GM12873 (cell line): ENCODE data around the gene LAMB2.

Source experiments
- CTCF ChIP-seq: IDR thresholded peaks from 2 replicates; pipeline ENCODE4 v1.5.1; 2012; ENCODE audit warnings: low read depth, mild to moderate bottlenecking, moderate library complexity, low read length, control low read depth; ENCODE audit not compliant: insufficient read depth; ENCODE audit errors: missing control alignments

The LAMB2 gene

GRCh38 chr3:49173116-49173791, 40.4 kb upstream of the LAMB2 start:
- TF ChIP-seq CTCF = no peak

- TF ChIP-seq CTCF = no peak
Observed at GRCh38 chr3:49172551-49173041, 39.7 kb upstream of the LAMB2 start.

GRCh38 chr3:49171775-49172500, 39.1 kb upstream of the LAMB2 start:
- TF ChIP-seq CTCF = no peak

GRCh38 chr3:49171119-49171774, 38.4 kb upstream of the LAMB2 start, which contains the start of gene KLHDC8B:
Gene KLHDC8B, plus strand, starts transcription at chr3:49171598. Its CDS starts 1,172 bp downstream, at chr3:49172770.
- peak; percentile 88 for TF ChIP-seq CTCF

GRCh38 chr3:49170744-49171118, 37.9 kb upstream of the LAMB2 start:
- TF ChIP-seq CTCF = no peak

- no peak for TF ChIP-seq CTCF
Observed at GRCh38 chr3:49166752-49167556, 34.1 kb upstream of the LAMB2 start.
